ENCODE results near the gene RBM28. TPM values are rescaled to one million over a fixed set of nuclear protein-coding genes. Genes with fewer than 3 reads are reported as not detected.

The RBM28 gene
- total RNA-seq, 1 experiment from 2014 or later = 71.4 TPM

GRCh38 chr7:128259131-128260061 is 84.3 kb downstream of the RBM28 start:
- no peak for TF ChIP-seq CTCF (IDR thresholded peaks at IDR 0.05; ENCODE audit: insufficient read depth in 1 of 2, low read depth in 1 of 2, low read length in 1 of 2, severe bottlenecking in 1 of 2, unreplicated experiment in 1 of 2)
- intact Hi-C loops (cut with micrococcal nuclease; ENCODE audit: unreplicated experiment) = loop anchor here (5.0 kb wide), 2 partner anchors 38 to 63 kb away; no protein-coding TSS in a partner anchor
- ChIA-PET POLR2A (no interaction called here), CTCF (interaction anchor here (0.6 kb wide), 1 partner anchor 215 kb away, joined by 4 read pairs; no protein-coding TSS in a partner anchor)
- Mint-ChIP-seq H3K36me3 (ENCODE audit: insufficient read depth, unreplicated experiment) (no peaks in the 10 kb centered on the region), H3K4me1 (ENCODE audit: low read depth, unreplicated experiment) (peaks cover 40% of the 10 kb centered on the region), H3K27ac (ENCODE audit: unreplicated experiment) (peak overlapping the region; percentile 95), H3K9me3 (ENCODE audit: unreplicated experiment) (peaks cover 18% of the 10 kb centered on the region), H3K4me3 (ENCODE audit: unreplicated experiment) (peak overlapping the region; percentile 68), H3K27me3 (ENCODE audit: insufficient read depth, unreplicated experiment) (no peaks in the 10 kb centered on the region)
- TSS peak; percentile 46 for BruUV-seq (replicated peaks)
- H3K4me3 ChIP-seq (ENCODE audit: low read depth, low read length) = no peak overlapping the region
- no peaks in the 10 kb centered on the region for H3K36me3 ChIP-seq (ENCODE audit: control insufficient read depth, insufficient read depth, low read length)
- H3K27me3 ChIP-seq (replicated peaks; ENCODE audit: control insufficient read depth, insufficient read depth, low read length) = no peaks in the 10 kb centered on the region
- DNase-seq = peak; percentile 81 to 90
- peaks cover 22% of the 10 kb centered on the region for H3K4me1 ChIP-seq
- H3K9me3 ChIP-seq = no peaks in the 10 kb centered on the region

DNA sequence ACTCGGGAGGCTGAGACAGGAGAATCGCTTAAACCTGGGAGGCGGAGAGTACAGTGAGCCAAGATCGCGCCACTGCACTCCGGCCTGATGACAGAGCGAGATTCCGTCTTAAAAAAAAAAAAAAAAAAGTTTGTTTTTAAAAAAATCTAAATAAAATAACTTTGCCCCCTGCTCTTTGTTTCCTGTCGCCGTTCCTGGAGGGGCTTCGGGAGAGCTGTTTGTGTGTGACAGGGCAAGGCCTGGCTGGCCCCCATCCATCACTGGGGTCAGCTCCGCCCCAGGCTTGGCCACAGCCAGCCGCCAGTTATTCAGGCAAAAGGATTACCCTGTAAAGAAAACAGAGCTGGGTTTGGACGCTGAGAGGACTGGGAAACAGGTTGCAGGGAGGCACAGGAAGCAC is 86.2 kb downstream of the RBM28 start:
- Mint-ChIP-seq H3K27ac (ENCODE audit: unreplicated experiment) (peak overlapping the region; percentile 74), H3K4me3 (ENCODE audit: unreplicated experiment) (no peak overlapping the region), H3K4me1 (ENCODE audit: low read depth, unreplicated experiment) (peaks cover 33% of the 10 kb centered on the region), H3K9me3 (ENCODE audit: unreplicated experiment) (peaks cover 18% of the 10 kb centered on the region), H3K36me3 (ENCODE audit: insufficient read depth, unreplicated experiment) (no peaks in the 10 kb centered on the region), H3K27me3 (ENCODE audit: insufficient read depth, unreplicated experiment) (no peaks in the 10 kb centered on the region)
- no peak for DNase-seq
- Histone ChIP-seq H3K36me3 (ENCODE audit: control insufficient read depth, insufficient read depth, low read length) (no peaks in the 10 kb centered on the region), H3K4me3 (ENCODE audit: low read depth, low read length) (no peak overlapping the region), H3K4me1 (peaks cover 22% of the 10 kb centered on the region), H3K27me3 (replicated peaks; ENCODE audit: control insufficient read depth, insufficient read depth, low read length) (no peaks in the 10 kb centered on the region), H3K9me3 (0 out of 2 replicates have a peak, but pooled peaks cover 4% of the 10 kb centered on the region)
- TF ChIP-seq CTCF (IDR thresholded peaks at IDR 0.05; ENCODE audit: insufficient read depth in 1 of 2, low read depth in 1 of 2, low read length in 1 of 2, severe bottlenecking in 1 of 2, unreplicated experiment in 1 of 2) = no peak
- POLR2A ChIA-PET = no interaction called here
- CTCF ChIA-PET = no interaction called here
- BruUV-seq (replicated peaks) = no TSS peak
- intact Hi-C loops (cut with micrococcal nuclease; ENCODE audit: unreplicated experiment) = loop anchor here (5.0 kb wide), 2 partner anchors 40 to 65 kb away; no protein-coding TSS in a partner anchor

- H3K4me3 Mint-ChIP-seq (ENCODE audit: unreplicated experiment) = no peak overlapping the region
- no peak for DNase-seq
- TF ChIP-seq CTCF (IDR thresholded peaks at IDR 0.05; ENCODE audit: insufficient read depth in 1 of 2, low read depth in 1 of 2, low read length in 1 of 2, severe bottlenecking in 1 of 2, unreplicated experiment in 1 of 2) = no peak
- Histone ChIP-seq H3K36me3 (ENCODE audit: control insufficient read depth, insufficient read depth, low read length) (no peaks in the 10 kb centered on the region), H3K4me3 (ENCODE audit: low read depth, low read length) (no peak overlapping the region), H3K4me1 (peaks cover 14% of the 10 kb centered on the region), H3K9me3 (0 out of 2 replicates have a peak, but pooled peaks cover 4% of the 10 kb centered on the region), H3K27me3 (replicated peaks; ENCODE audit: control insufficient read depth, insufficient read depth, low read length) (no peaks in the 10 kb centered on the region)
- POLR2A ChIA-PET = no interaction called here
- intact Hi-C loops (cut with micrococcal nuclease; ENCODE audit: unreplicated experiment) = loop anchor here (5.0 kb wide), 2 partner anchors 42 to 67 kb away; no protein-coding TSS in a partner anchor
- BruUV-seq (replicated peaks) = no TSS peak
- H3K4me1 Mint-ChIP-seq (ENCODE audit: low read depth, unreplicated experiment) = peaks cover 27% of the 10 kb centered on the region
- H3K9me3 Mint-ChIP-seq (ENCODE audit: unreplicated experiment) = peaks cover 9% of the 10 kb centered on the region
- H3K36me3 Mint-ChIP-seq (ENCODE audit: insufficient read depth, unreplicated experiment) = no peaks in the 10 kb centered on the region
- H3K27ac Mint-ChIP-seq (ENCODE audit: unreplicated experiment) = no peak overlapping the region
- CTCF ChIA-PET = no interaction called here
- no peaks in the 10 kb centered on the region for H3K27me3 Mint-ChIP-seq (ENCODE audit: insufficient read depth, unreplicated experiment)
These were observed 88.4 kb downstream of the RBM28 start for GRCh38 chr7:128255271-128255670.

Data from Caco-2 (cell line).